ENCODE results near the gene STIP1. TPM values are rescaled to one million over a fixed set of nuclear protein-coding genes. Genes with fewer than 3 reads are reported as not detected.

STIP1 gene
- total RNA-seq, 1 experiment from 2014 or later = 338 TPM

GRCh38 chr11:64163951-64164350, 22.0 kb upstream of the STIP1 start:
- H3K9me3 Mint-ChIP-seq = no peaks in the 10 kb centered on the region
- Histone ChIP-seq H3K79me2 (ENCODE audit: insufficient read depth, low read length) (no peaks in the 10 kb centered on the region), H3K79me1 (ENCODE audit: insufficient read depth, low read depth, low read length, poor library complexity, severe bottlenecking) (no peaks in the 10 kb centered on the region), H4K5ac (ENCODE audit: insufficient read length, low read depth, low read length) (no peak overlapping the region), H3K9ac (ENCODE audit: extremely low read depth, insufficient read length, low read length) (no peak overlapping the region), H3K14ac (ENCODE audit: insufficient read depth, low read length) (no peak overlapping the region), H2BK5ac (ENCODE audit: insufficient read length, low read length) (no peak overlapping the region), H3T11ph (ENCODE audit: low read length) (no peak overlapping the region), H3K4ac (ENCODE audit: low read depth, low read length) (no peak overlapping the region), H3K23me2 (ENCODE audit: insufficient read length, low read depth, low read length, poor library complexity, severe bottlenecking) (peaks cover 5% of the 10 kb centered on the region), H4K91ac (ENCODE audit: insufficient read length, low read depth, low read length) (no peak overlapping the region), H2BK15ac (ENCODE audit: low read depth, low read length) (no peak overlapping the region), H3K27me3 (ENCODE audit: insufficient read depth, low read length) (peaks cover 1% of the 10 kb centered on the region; the same call in 1 of the 2 replicates), H4K20me1 (ENCODE audit: control insufficient read depth, insufficient read depth, insufficient read length) (no peaks in the 10 kb centered on the region), H3K27ac (ENCODE audit: insufficient read length, low read depth, low read length) (no peak overlapping the region), H3K4me2 (ENCODE audit: insufficient read depth, insufficient read length, low read length) (no peak overlapping the region), H2AFZ (ENCODE audit: low read length) (no peak overlapping the region), H2BK120ac (ENCODE audit: low read depth, low read length, poor library complexity, severe bottlenecking) (no peak overlapping the region), H2AK5ac (ENCODE audit: insufficient read length, low read length) (no peak overlapping the region), H2BK12ac (ENCODE audit: insufficient read length, low read depth, low read length) (no peak overlapping the region), H4K8ac (replicated peaks; ENCODE audit: insufficient read length, low read depth, low read length) (no peak overlapping the region), H3K4me1 (ENCODE audit: insufficient read depth, low read length) (no peaks in the 10 kb centered on the region), H3K9me3 (ENCODE audit: control insufficient read depth, low read depth, low read length) (no peaks in the 10 kb centered on the region), H3K23ac (ENCODE audit: insufficient read length, low read depth, low read length) (no peak overlapping the region), H2BK20ac (ENCODE audit: low read depth, low read length, poor library complexity, severe bottlenecking) (no peak overlapping the region), H3K56ac (ENCODE audit: insufficient read length, low read depth, low read length) (no peak overlapping the region), H3K18ac (ENCODE audit: insufficient read length, low read depth, low read length) (no peak overlapping the region)
- H3K27ac Mint-ChIP-seq = no peak overlapping the region
- H3K4me1 Mint-ChIP-seq = peaks cover 10 to 15% of the 10 kb centered on the region in 2 experiments
- peaks cover 18% of the 10 kb centered on the region for H3K27me3 Mint-ChIP-seq (ENCODE audit: low read depth)
- peaks cover 0 to 10% (median 5%) of the 10 kb centered on the region in 3 experiments; a peak in 3 of 7 replicates for H3K36me3 Mint-ChIP-seq (ENCODE audit: insufficient read depth in 1 of 3, low read depth in 3 of 3)
- H3K4me3 Mint-ChIP-seq = no peak overlapping the region; a peak in 1 of 5 replicates
- DNase-seq = no peak
- TF ChIP-seq CTCF (conservative IDR thresholded peaks at IDR 0.05) = no peak
- no CpG with 5 or more reads among the region's 5 CpGs for WGBS (ENCODE audit: extremely low coverage, insufficient read length, low lambda C conversion rate)

Data from H9 (cell line).